ENCODE data around the gene SLC22A9.
"Not testable (repeated sequence)": the region's sequence is repeated elsewhere in the genome, so short reads cannot be mapped to it uniquely, and the experiment has no call there.

SLC22A9 gene

GRCh38 chr11:63369165-63369970, at the start of gene SLC22A9:
Gene SLC22A9, plus strand, starts transcription at chr11:63369785. Its CDS starts 272 bp downstream, at chr11:63370057.
- no peak within 1 kb of the TSS for H3K4me3 ChIP-seq (ENCODE audit: low read depth, low read length)
- TF ChIP-seq CTCF (IDR thresholded peaks at IDR 0.05; ENCODE audit: insufficient read depth, low read depth, low read length, missing control alignments): no peak
- no peak for DNase-seq (ENCODE audit: low read depth)

GRCh38 chr11:63321723-63322122, 47.9 kb upstream of the SLC22A9 start:
- no peak overlapping the region for H3K4me3 ChIP-seq (ENCODE audit: low read depth, low read length)
- no peak for TF ChIP-seq CTCF (IDR thresholded peaks at IDR 0.05; ENCODE audit: insufficient read depth, low read depth, low read length, missing control alignments)
- DNase-seq (ENCODE audit: low read depth): no peak

- not testable (repeated sequence) for DNase-seq (ENCODE audit: low read depth); H3K4me3 ChIP-seq (ENCODE audit: low read depth, low read length)
These were observed 34.5 kb upstream of the SLC22A9 start for GRCh38 chr11:63335089-63335488.

GRCh38 chr11:63337070-63337469, 32.5 kb upstream of the SLC22A9 start:
- DNase-seq (ENCODE audit: low read depth): no peak
- TF ChIP-seq CTCF (IDR thresholded peaks at IDR 0.05; ENCODE audit: insufficient read depth, low read depth, low read length, missing control alignments): no peak
- no peak overlapping the region for H3K4me3 ChIP-seq (ENCODE audit: low read depth, low read length)

GRCh38 chr11:63343130-63343529, 26.5 kb upstream of the SLC22A9 start:
- DNase-seq (ENCODE audit: low read depth): no peak
- no peak overlapping the region for H3K4me3 ChIP-seq (ENCODE audit: low read depth, low read length)
- no peak for TF ChIP-seq CTCF (IDR thresholded peaks at IDR 0.05; ENCODE audit: insufficient read depth, low read depth, low read length, missing control alignments)

GRCh38 chr11:63352144-63352543, 17.4 kb upstream of the SLC22A9 start:
- TF ChIP-seq CTCF (IDR thresholded peaks at IDR 0.05; ENCODE audit: insufficient read depth, low read depth, low read length, missing control alignments): no peak
- no peak for DNase-seq (ENCODE audit: low read depth)

GRCh38 chr11:63362196-63362793, 7.3 kb upstream of the SLC22A9 start:
- TF ChIP-seq CTCF (IDR thresholded peaks at IDR 0.05; ENCODE audit: insufficient read depth, low read depth, low read length, missing control alignments): no peak
- no peak overlapping the region for H3K4me3 ChIP-seq (ENCODE audit: low read depth, low read length)
- no peak for DNase-seq (ENCODE audit: low read depth)

More at GRCh38 chr11:63352144-63352543, 17.4 kb upstream of the SLC22A9 start:
- no peak overlapping the region for H3K4me3 ChIP-seq (ENCODE audit: low read depth, low read length)

Data from GM12865 (cell line).